Fibroblast of lung (primary cell): ENCODE data around the gene CNTNAP4. TPM values are rescaled to one million over a fixed set of nuclear protein-coding genes. Genes with fewer than 3 reads are reported as not detected.

Experiments
- DNase-seq, 2 donors: peaks; one replicate each; pipeline versions ENCODE4 v3.0.0 to v3.0.0-alpha.2; 2010; ENCODE audit warnings: low read depth in 2 of 2
- H2AFZ ChIP-seq: 2 replicates; pipeline ENCODE4 v1.5.1; 2012; ENCODE audit warnings: low read length, control low read depth, inconsistent platforms
- H3K27ac ChIP-seq: 2 replicates; pipeline ENCODE4 v1.5.1; 2011; ENCODE audit warnings: low read length, control low read depth; ENCODE audit not compliant: insufficient read depth
- H3K27me3 ChIP-seq: 2 replicates; pipeline ENCODE4 v1.5.1; 2011; ENCODE audit warnings: mild to moderate bottlenecking, low read length; ENCODE audit not compliant: control insufficient read depth, insufficient read depth
- H3K36me3 ChIP-seq: 2 replicates; pipeline ENCODE4 v1.5.1; 2011; ENCODE audit warnings: low read length; ENCODE audit not compliant: control insufficient read depth, insufficient read depth
- H3K4me1 ChIP-seq: 2 replicates; pipeline ENCODE4 v1.5.1; 2011; ENCODE audit warnings: low read length; ENCODE audit not compliant: control insufficient read depth, insufficient read depth; ENCODE audit errors: extremely low read depth
- H3K4me2 ChIP-seq: 2 replicates; pipeline ENCODE4 v1.5.1; 2011; ENCODE audit warnings: low read length, control low read depth; ENCODE audit not compliant: insufficient read depth; ENCODE audit errors: extremely low read depth
- H3K4me3 ChIP-seq, 4 experiments: fragments of 200-600 bp in 1 of 4; sonication (generic) in 1 of 4; replicated peaks in 1 of 4; 2 replicates each; pipeline ENCODE4 v1.5.1; 2011 to 2016; ENCODE audit warnings: low read length in 4 of 4, low read depth in 3 of 4, mild to moderate bottlenecking in 3 of 4, control low read depth in 2 of 4, inconsistent platforms in 1 of 4, mixed read lengths in 1 of 4; ENCODE audit not compliant: insufficient read depth in 1 of 4; ENCODE audit errors: control extremely low read depth in 1 of 4
- H3K79me2 ChIP-seq: 2 replicates; pipeline ENCODE4 v1.5.1; 2012; ENCODE audit warnings: mild to moderate bottlenecking, low read length, inconsistent platforms; ENCODE audit not compliant: control insufficient read depth, insufficient read depth
- H3K9ac ChIP-seq: 2 replicates; pipeline ENCODE4 v1.5.1; 2011; ENCODE audit warnings: mild to moderate bottlenecking, low read length, control low read depth; ENCODE audit not compliant: insufficient read depth
- H3K9me3 ChIP-seq: 2 replicates; pipeline ENCODE4 v1.5.1; 2012; ENCODE audit warnings: low read depth, low read length; ENCODE audit not compliant: control insufficient read depth, insufficient read depth
- H4K20me1 ChIP-seq: 2 replicates; pipeline ENCODE4 v1.5.1; 2011; ENCODE audit warnings: low read length; ENCODE audit not compliant: control insufficient read depth, insufficient read depth; ENCODE audit errors: extremely low read depth
- EZH2 ChIP-seq: IDR thresholded peaks from 2 replicates; pipeline ENCODE4 v1.5.1; 2012; ENCODE audit warnings: low read length, control low read depth, mild to moderate bottlenecking; ENCODE audit errors: missing control alignments
- polyA plus RNA-seq, 2 donors: library from polyadenylated mRNA; depleted of rRNA in 1 of 2; stranded (reverse) in 1 of 2; unstranded in 1 of 2; fragments of >200 nt; gene quantifications; 2 replicates each; pipeline ENCODE4 v1.2.1, GENCODE V29; 2011 to 2012; ENCODE audit warnings: missing spikeins in 1 of 2
- total RNA-seq: library from RNA; depleted of rRNA; stranded (reverse); fragments of >200 nt; gene quantifications from 2 replicates; pipeline ENCODE4 v1.2.1, GENCODE V29; 2014
- TF ChIP-seq, protein P1 (sequence below), 2 donors: IDR thresholded peaks in 1 of 2; conservative IDR thresholded peaks in 1 of 2; 1 replicate in 1 of 2; 2 replicates in 1 of 2; pipeline ENCODE4 v1.5.1; 2011 to 2012; ENCODE audit warnings: low read length in 2 of 2, control low read depth in 1 of 2, inconsistent platforms in 1 of 2, low read depth in 1 of 2, mild to moderate bottlenecking in 1 of 2

Gene CNTNAP4
- total and polyA plus RNA-seq, 2 donors (not counting 1 experiment from before 2014, with no cell fraction given): not detected

DNA sequence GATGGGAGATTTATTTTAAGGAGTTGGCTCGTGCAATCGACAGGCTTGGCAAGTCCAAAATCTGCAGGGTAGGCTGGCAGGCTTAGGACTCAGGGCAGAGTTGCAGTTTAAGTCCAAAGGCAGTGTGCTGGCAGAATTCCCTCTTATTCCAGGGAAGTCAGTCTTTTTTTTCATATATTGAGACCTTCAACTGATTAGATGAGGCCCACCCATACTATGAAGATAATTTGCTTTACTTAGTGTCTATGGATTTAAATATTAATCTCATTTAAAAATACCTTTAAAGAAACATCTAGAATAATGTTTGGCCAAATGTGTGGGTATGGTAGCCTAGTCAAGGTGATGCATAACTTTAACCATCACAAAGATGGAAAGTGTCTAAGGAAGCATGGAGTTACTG is 99.8 kb downstream of the CNTNAP4 start:
- H2AFZ ChIP-seq: no peak overlapping the region
- H3K36me3 ChIP-seq: no peaks in the 10 kb centered on the region
- no peaks in the 10 kb centered on the region for H3K27me3 ChIP-seq
- TF ChIP-seq, protein P1, sequence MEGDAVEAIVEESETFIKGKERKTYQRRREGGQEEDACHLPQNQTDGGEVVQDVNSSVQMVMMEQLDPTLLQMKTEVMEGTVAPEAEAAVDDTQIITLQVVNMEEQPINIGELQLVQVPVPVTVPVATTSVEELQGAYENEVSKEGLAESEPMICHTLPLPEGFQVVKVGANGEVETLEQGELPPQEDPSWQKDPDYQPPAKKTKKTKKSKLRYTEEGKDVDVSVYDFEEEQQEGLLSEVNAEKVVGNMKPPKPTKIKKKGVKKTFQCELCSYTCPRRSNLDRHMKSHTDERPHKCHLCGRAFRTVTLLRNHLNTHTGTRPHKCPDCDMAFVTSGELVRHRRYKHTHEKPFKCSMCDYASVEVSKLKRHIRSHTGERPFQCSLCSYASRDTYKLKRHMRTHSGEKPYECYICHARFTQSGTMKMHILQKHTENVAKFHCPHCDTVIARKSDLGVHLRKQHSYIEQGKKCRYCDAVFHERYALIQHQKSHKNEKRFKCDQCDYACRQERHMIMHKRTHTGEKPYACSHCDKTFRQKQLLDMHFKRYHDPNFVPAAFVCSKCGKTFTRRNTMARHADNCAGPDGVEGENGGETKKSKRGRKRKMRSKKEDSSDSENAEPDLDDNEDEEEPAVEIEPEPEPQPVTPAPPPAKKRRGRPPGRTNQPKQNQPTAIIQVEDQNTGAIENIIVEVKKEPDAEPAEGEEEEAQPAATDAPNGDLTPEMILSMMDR (conservative IDR thresholded peaks at IDR 0.05 in 1 of 2, IDR thresholded peaks at IDR 0.05 in 1 of 2; ENCODE audit: low read depth in 1 of 2, low read length in 2 of 2): no peak
- no peak for TF ChIP-seq EZH2
- H3K79me2 ChIP-seq: no peaks in the 10 kb centered on the region
- no peaks in the 10 kb centered on the region for H3K4me1 ChIP-seq
- no peak overlapping the region for H3K9ac ChIP-seq
- no peak overlapping the region for H3K27ac ChIP-seq
- DNase-seq: no peak
- no peaks in the 10 kb centered on the region for H4K20me1 ChIP-seq
- no peak overlapping the region for H3K4me3 ChIP-seq
- H3K4me2 ChIP-seq: no peak overlapping the region
- no peaks in the 10 kb centered on the region for H3K9me3 ChIP-seq

DNA sequence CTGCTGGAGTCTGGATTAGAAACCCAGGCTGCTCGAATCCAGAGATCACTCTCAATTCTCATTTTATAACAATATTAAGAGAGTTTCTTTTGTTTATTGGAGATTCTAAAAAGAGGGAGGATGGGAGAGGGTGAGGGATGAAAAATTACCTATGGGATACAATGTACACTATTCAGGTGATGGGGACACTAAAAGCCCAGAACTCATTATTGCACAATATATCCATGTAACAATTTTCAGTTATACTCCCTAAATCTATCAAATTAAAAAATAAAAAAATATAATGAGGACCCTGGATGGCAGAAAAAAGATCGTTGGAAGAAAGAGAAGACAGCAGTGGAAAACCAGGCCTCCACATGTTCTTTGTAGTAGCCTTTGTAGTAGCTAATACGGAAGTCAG is 100.8 kb downstream of the CNTNAP4 start:
- Histone ChIP-seq H3K9ac (no peak overlapping the region), H3K27me3 (no peaks in the 10 kb centered on the region), H3K4me3 (no peak overlapping the region), H2AFZ (no peak overlapping the region), H3K36me3 (no peaks in the 10 kb centered on the region), H3K27ac (no peak overlapping the region), H3K79me2 (no peaks in the 10 kb centered on the region), H4K20me1 (no peaks in the 10 kb centered on the region), H3K9me3 (no peaks in the 10 kb centered on the region), H3K4me1 (no peaks in the 10 kb centered on the region), H3K4me2 (no peak overlapping the region)
- no peak for TF ChIP-seq EZH2
- TF ChIP-seq, protein P1 (conservative IDR thresholded peaks at IDR 0.05 in 1 of 2, IDR thresholded peaks at IDR 0.05 in 1 of 2; ENCODE audit: low read depth in 1 of 2, low read length in 2 of 2): no peak
- no peak for DNase-seq

DNA sequence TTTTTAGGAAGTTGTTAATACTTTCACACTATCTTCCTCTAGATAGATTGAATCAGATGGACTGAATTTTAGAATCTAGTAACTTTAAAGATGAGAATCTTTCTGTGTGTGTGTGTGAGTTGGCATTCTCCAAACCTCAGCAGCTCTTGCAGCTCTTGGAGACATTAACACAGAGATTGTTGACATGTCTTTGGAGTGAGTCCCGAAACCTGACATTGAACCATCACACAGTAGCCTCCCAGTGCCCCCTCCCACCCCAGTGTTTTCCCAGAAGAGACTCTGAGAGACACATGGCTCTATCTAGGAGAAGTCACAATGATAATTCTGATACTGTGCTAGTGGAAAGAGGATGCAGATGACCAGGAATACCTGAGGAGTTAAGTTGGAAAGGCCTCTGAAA is 103.9 kb downstream of the CNTNAP4 start:
- no peak for DNase-seq
- Histone ChIP-seq H2AFZ (no peak overlapping the region), H3K4me2 (no peak overlapping the region), H3K9ac (no peak overlapping the region), H3K27me3 (no peaks in the 10 kb centered on the region), H3K79me2 (no peaks in the 10 kb centered on the region), H3K9me3 (no peaks in the 10 kb centered on the region), H3K27ac (no peak overlapping the region), H3K4me3 (no peak overlapping the region), H4K20me1 (no peaks in the 10 kb centered on the region), H3K36me3 (no peaks in the 10 kb centered on the region), H3K4me1 (no peaks in the 10 kb centered on the region)
- no peak for TF ChIP-seq EZH2
- TF ChIP-seq, protein P1 (conservative IDR thresholded peaks at IDR 0.05 in 1 of 2, IDR thresholded peaks at IDR 0.05 in 1 of 2; ENCODE audit: low read depth in 1 of 2, low read length in 2 of 2): no peak
